Measurements from ENCODE around the gene PRDM16.

DNA sequence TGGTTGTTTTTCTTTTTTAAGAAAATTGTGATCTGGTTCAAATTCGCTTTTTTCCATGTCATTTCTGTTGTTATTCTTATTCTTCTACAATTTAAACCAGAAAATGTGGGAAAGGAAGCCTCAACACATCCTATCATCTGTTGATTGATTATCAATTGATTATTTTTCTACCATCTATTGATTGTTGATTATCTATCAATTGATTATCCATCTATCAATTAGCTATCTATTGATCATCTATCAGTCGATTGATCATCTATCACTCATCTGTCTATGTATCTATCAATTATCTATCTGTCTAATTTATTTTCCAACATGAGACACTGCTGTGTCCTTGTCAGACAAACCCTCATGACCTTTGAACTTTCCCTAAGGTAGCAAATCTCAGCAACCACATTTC lies 249.3 kb downstream of the PRDM16 start:
- TF ChIP-seq, protein P1, sequence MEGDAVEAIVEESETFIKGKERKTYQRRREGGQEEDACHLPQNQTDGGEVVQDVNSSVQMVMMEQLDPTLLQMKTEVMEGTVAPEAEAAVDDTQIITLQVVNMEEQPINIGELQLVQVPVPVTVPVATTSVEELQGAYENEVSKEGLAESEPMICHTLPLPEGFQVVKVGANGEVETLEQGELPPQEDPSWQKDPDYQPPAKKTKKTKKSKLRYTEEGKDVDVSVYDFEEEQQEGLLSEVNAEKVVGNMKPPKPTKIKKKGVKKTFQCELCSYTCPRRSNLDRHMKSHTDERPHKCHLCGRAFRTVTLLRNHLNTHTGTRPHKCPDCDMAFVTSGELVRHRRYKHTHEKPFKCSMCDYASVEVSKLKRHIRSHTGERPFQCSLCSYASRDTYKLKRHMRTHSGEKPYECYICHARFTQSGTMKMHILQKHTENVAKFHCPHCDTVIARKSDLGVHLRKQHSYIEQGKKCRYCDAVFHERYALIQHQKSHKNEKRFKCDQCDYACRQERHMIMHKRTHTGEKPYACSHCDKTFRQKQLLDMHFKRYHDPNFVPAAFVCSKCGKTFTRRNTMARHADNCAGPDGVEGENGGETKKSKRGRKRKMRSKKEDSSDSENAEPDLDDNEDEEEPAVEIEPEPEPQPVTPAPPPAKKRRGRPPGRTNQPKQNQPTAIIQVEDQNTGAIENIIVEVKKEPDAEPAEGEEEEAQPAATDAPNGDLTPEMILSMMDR (IDR thresholded peaks at IDR 0.05; ENCODE audit: low read depth, low read length) = no peak
- no peak for TF ChIP-seq MYC (IDR thresholded peaks at IDR 0.05; ENCODE audit: low read depth, low read length)
